GM18870 (cell line): ENCODE measurements around the gene SAMD4A.
"Not testable (repeated sequence)": the region's sequence is repeated elsewhere in the genome, so short reads cannot be mapped to it uniquely, and the experiment has no call there.

Experiments
- ATAC-seq: cut with Tn5 transposase; IDR thresholded peaks from one replicate; pipeline ENCODE4 v1.9.1; 2021; ENCODE audit warnings: moderate library complexity; ENCODE audit not compliant: unreplicated experiment

The SAMD4A gene

GRCh38 chr14:54789781-54790480 lies 223.0 kb downstream of the SAMD4A start:
- ATAC-seq: no peak

DNA sequence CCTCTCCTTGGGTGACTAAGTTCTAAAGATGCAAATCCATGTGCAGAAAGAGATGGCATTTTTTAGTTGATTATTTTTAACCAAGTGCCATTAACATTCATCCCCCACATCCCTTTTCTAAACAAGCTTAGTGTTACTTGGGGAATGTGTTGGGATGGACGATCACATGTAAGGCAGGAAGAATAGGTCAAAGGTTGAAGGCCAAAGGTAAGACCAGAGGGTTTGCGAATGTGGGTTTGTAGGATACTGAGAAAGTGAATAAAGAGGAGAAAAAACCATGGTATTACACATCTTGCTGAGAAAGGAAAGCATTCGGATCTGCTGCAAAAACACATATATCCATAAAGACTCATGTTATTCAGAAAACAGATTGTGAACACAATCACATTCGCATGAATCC lies 224.1 kb downstream of the SAMD4A start:
- no peak for ATAC-seq

GRCh38 chr14:54792288-54792687 lies 225.4 kb downstream of the SAMD4A start:
- no peak for ATAC-seq

DNA sequence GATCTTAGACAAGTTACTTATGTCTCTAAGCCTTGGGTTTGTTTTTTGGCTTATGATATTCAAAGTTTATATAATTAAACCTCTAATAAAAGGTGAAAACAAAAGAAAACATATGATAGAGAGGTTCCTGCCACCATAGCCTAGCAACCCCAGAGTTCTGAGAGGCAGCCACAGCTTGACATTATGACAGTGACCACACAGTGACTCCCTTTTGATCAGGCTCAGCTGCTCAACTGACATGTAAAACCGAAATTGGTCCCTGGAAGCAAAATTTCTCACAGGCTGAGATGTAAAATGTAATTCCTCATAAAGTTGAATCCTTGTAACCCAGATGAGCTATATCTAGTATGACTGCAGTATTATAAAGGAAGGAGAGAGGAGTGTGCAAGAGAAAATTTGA lies 227.2 kb downstream of the SAMD4A start:
- ATAC-seq: no peak

DNA sequence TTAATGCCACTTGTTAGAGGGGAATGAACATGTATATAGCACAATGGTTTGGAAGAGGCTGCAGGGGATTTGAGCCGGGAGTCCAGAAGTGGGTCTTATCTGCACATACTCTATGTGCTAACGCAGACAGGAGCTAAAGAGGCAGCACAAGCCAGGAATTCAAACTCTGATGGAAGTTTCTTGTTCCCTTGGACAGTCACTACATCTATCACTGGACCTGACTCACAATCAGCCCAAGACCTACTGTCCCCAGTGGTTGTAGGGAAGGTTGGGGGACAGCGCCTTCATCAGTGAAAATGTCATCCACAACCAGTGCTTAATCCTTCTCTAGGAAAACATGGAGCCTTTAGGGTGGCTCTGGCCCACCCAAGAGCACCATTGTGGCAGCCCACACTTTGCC lies 227.9 kb downstream of the SAMD4A start:
- ATAC-seq: no peak

GRCh38 chr14:54796961-54797360 lies 230.0 kb downstream of the SAMD4A start:
- no peak for ATAC-seq

DNA sequence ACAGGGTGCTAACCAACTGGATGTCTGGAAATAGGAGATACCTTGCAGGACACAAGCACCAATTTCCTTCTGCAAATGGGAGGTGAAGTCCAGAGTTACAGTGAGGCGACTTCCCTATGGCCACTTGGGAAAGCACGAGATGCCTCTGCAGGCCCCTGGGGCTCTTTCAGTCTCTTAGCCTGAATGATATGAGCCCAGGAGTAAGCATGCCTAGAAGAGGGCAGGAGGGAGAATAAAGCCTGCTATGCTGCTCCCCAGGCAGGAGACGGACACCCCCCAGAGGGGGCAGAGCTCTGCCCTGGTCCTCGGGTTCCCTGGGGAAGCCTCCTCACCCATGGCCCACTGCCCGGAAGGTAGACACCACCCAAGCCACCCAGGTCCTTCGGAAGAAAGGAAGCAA lies 230.6 kb downstream of the SAMD4A start:
- ATAC-seq: no peak

- no peak for ATAC-seq
These were observed 231.1 kb downstream of the SAMD4A start for GRCh38 chr14:54797986-54798385.

DNA sequence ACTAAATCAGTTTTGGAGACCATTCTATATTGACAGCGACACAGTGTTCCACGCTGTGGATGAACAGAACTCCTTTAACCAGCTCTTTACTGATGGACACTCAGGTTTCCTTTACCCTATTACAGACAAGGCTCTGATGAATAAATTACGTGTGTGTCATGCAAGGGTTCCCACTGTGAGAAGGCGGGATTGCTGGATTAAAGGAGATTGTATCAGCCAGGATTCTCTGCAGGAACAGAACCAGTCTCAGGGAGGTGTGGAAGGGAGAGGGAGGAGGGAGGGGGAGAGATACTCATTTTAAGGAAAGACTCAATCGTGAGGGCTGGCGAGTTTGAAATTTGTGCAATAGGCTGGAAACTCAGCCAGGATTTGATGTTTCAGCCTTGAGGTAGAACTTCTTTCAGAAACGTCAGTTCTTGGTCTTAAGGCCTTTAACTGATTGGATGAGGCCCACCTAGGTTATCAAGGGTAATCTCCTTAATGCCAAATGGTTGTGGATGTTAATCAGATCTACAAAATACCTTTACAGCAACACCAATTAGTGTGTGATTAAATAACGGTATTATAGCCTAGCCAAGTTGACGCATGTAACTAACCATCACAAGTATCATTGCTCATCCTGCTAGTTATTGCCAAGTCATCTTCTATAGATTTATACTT lies 231.7 kb downstream of the SAMD4A start:
- no peak for ATAC-seq

- not testable (repeated sequence) for ATAC-seq
These were observed 234.6 kb downstream of the SAMD4A start for GRCh38 chr14:54801482-54801881.

- ATAC-seq: no peak
These were observed 236.5 kb downstream of the SAMD4A start for GRCh38 chr14:54803396-54803795.

DNA sequence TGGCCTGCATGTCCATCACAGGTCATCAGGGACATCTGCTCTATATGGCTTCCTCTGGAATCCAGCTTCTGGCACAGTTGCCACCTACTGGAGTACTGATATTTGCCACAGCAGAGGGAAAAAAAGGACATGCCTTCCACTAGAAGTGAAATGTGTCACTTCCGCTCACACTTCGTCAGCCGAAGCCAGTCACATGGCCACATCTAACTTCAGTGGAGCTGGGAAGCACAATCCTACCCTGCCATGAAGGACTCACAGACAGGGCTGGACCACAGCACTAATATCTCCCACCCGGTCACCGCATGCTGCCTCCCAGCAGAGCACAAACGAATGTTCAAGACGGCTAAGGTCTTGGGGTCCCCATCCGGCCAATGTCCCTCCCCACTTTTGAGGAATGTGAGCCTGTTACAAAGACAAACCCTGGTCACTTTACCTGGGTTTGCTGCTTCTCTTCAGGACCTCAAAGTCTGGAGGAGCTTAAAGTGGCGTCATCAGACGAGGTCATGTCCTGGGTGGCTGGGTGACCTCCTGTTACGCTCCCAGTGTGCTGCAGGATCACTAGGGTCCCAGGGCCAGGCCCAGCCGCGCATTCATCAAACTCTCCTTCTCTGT lies 237.1 kb downstream of the SAMD4A start:
- no peak for ATAC-seq

- no peak for ATAC-seq
These were observed 237.7 kb downstream of the SAMD4A start for GRCh38 chr14:54804538-54805041.

DNA sequence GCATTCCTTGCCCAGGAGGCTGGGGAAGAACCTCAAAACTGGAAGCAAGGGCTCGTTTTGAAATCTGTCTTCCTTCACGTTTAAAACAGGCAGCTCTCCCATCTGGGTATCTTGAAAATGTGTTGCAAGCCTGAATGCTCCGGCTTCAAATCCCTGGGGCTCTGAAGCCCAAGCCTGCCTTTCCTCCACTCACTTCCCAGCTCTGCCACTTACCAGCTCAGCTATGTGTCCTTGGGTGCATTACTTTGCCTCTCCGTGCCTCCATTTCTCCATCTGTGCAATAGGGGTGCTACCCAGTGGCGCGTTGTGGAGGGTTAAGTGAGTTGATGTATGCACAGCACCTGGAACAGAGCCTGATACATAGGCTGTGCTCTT lies 238.1 kb downstream of the SAMD4A start:
- ATAC-seq: no peak

- no peak for ATAC-seq
These were observed 238.8 kb downstream of the SAMD4A start for GRCh38 chr14:54805445-54806322.

GRCh38 chr14:54806616-54807015 lies 239.7 kb downstream of the SAMD4A start:
- ATAC-seq: no peak

GRCh38 chr14:54807428-54807827 lies 240.5 kb downstream of the SAMD4A start:
- ATAC-seq: no peak

GRCh38 chr14:54807881-54808280 lies 241.0 kb downstream of the SAMD4A start:
- ATAC-seq: no peak

- no peak for ATAC-seq
These were observed 241.6 kb downstream of the SAMD4A start for GRCh38 chr14:54808326-54809161.

GRCh38 chr14:54809767-54810166 lies 242.8 kb downstream of the SAMD4A start:
- ATAC-seq: no peak
